HG03520 (cell line): ENCODE results near the gene UNC5CL.

Experiments
- ATAC-seq: cut with Tn5 transposase; IDR thresholded peaks from one replicate; pipeline ENCODE4 v1.9.1; 2021; ENCODE audit warnings: mild to moderate bottlenecking, moderate library complexity; ENCODE audit not compliant: unreplicated experiment

Gene UNC5CL

GRCh38 chr6:41063884-41064285 is 24.9 kb upstream of the UNC5CL start:
- no peak for ATAC-seq

- no peak for ATAC-seq
These were observed 23.0 kb upstream of the UNC5CL start for GRCh38 chr6:41062056-41062455.

GRCh38 chr6:41061196-41061726 is 22.2 kb upstream of the UNC5CL start:
- ATAC-seq = no peak

DNA sequence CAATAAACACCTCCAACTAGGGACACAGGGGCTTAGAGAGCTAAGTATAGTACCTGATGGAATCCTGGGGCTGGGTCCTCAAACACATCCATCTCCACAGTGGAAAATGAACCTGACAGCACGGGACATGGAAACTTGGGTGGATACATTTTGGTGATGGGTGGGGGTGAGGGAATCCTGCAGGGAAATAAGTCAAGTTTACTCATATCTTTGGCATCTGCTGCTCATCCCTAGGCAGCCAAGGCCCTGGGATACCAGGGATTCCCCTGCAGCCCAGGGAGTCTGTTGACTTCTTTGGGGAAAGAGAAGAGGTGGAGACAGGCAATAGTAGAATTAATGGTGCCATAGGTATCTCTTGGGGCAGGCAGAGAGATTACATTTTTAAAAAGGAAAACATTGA is 20.5 kb upstream of the UNC5CL start:
- ATAC-seq = no peak

GRCh38 chr6:41058783-41059181 is 19.8 kb upstream of the UNC5CL start:
- no peak for ATAC-seq

GRCh38 chr6:41056768-41057490 is 17.9 kb upstream of the UNC5CL start:
- no peak for ATAC-seq

GRCh38 chr6:41055149-41055548 is 16.1 kb upstream of the UNC5CL start:
- ATAC-seq = no peak

GRCh38 chr6:41054511-41054910 is 15.5 kb upstream of the UNC5CL start:
- no peak for ATAC-seq

DNA sequence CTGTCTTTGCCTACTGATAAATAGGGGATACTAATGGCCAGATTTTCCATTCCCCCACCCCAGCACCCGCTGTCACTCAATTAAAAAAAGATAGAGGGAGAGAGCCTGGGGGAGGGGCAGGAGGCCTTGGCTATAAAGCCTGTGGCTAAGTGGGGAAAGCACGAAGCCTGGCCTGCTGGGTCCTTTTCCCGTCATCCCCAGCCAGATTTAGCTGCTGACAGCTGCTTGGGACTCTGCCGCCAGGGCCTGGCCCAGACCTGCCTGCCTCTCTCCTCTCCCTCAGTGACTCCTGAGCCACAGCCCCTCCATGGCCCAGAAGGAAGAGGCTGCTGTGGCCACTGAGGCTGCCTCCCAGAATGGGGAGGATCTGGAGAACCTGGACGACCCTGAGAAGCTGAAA is 14.0 kb upstream of the UNC5CL start, which contains the start of gene APOBEC2:
TSS of gene APOBEC2 (plus strand) at position 162 of the 400 bp plus-strand sequence. CDS start at position 308, 146 bp downstream.
- ATAC-seq = no peak

DNA sequence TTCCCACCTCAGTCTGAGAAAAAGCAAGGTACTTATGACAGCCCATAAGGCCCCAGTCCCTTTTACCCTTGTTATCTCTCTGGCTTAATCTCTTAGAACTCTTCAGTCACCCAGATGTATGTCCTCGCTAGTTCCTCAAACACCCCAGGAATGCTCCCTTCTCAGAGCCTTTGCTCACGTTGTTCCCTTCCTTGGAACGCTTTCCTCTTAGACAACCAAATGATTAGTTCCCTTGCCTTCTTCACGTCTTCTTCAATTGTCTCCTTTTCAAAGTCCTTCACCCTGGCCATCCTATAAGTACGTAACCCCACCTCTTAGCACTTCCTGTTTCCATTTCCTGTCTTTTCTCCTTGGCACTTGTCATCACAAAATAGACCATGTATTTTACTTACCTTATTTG is 12.9 kb upstream of the UNC5CL start:
- ATAC-seq = no peak

DNA sequence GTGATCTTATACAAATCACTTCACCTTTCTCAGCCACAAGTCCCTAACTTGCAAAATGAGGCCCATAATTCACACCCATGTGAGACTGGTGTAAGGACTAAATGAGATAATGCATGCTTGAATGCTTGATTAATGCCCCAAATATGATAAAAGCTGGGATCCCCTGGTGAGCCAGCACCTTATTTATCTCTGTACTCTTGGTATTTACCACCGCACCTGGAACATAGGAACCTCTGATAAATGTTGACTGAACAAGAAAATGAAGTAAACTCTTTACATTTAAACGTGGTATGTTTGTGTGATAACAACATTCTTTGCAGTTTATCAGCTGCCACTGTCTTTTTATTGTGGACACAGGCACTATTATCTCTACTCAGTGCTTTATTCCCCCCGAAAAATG is 11.5 kb upstream of the UNC5CL start:
- no peak for ATAC-seq

GRCh38 chr6:41049955-41050354 is 10.9 kb upstream of the UNC5CL start:
- ATAC-seq = no peak

DNA sequence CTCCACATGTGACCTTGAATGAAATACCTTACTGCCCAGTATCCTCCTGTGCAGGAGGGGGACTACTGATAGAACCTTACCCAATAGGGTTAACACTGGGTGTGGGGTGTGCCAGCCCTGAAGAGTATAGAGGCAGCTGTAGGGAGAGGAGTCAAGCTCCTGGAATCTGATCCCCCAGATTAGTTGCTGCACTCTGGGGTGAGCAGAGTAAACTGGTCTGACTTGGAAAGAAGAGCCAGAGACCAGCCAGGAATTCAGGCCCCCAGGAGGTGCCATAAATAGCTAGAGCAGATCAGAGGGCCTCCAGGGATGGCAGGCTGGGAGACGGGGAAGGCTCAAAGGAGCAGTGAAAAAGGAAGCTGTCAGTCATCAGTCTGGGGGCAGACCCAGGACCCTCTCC is 10.5 kb upstream of the UNC5CL start:
- ATAC-seq = no peak

DNA sequence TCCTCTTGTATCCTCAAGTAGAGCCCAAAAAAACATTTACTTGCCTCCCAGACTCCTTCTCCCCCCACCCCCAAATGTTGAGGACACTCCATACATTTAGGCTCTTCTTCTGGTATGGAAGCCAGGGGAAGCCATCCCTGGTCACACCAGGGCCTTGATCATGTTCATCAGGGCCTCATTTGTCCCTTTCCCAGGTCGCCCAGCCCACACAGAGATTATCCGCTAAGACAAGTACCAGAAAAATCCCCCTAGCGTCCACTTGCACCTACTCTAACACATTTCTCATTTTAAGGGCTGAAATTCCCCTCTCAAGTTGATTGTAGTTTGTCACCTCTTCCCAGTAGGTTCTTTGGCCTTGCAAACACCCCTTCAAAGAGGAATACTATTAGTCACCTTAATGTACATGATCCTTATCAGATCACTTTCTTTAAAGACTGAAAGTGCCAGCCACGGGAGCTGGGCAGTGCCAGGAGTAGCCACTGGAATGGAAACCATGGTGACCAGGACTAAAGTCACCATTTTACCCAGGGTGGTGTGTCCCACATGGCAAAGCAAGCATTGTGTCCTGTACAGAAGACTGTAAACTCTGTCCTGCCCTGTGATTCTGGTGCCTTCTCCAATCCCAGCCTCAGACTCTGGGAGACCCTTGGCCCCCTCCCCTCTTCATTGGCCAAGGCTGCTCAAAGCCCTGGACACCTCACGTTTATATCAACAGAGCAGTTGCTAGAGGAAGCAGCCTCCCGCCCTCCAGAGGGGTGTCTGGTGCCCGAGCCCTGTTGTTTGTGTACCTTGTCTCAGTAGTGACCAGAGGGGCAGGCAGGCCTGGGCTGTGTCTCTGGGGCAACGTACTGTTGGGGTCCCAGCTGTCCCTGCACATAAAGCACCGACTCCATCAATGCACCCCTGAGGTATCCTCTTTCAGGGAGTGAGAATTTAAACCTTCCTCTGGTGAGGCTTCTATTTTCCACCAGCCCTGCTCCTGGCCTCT is 9.0 kb upstream of the UNC5CL start:
- no peak for ATAC-seq

DNA sequence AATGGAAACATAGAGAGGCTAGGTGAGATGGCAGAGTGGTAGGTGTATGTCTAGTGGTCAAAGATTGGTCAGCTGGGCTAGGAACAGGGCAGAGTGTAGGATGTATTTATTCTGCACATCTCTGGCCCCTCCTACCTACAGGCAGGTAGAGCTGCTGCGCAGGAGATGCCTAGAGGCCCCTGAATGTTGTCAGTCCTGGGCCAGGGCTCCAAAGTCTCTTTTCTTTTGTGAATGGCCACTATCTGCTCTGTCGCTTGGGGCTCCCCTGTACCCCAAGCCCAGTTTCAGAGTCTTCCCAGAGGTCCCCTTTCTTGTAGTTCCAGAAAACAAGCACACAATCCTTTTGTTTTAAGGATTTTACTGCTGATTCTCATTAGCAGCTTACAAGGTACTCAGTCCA is 8.3 kb upstream of the UNC5CL start:
- ATAC-seq = no peak

- ATAC-seq = no peak
These were observed 7.1 kb upstream of the UNC5CL start for GRCh38 chr6:41046084-41046483.

DNA sequence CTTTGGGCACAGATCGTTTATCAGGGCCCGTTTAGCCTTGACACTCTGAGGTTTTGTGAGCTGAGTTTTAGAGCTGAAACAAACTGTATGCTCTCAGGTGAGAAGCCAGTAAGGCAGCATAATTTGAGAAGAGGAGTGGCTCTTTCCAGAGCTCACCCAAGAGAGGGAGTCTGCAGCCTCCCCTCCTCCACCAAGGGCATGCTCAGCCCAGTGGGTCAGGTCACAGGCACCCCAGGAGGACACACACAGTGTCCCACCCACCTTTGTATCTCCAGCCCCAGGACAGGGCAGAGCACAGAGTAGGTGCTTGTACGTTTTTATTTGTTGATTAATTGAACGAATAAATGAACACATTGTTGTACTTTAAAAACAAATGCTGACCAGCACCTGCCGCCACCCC is 6.6 kb upstream of the UNC5CL start:
- no peak for ATAC-seq

- no peak for ATAC-seq
These were observed 4.1 kb upstream of the UNC5CL start for GRCh38 chr6:41043151-41043550.

- ATAC-seq = no peak
These were observed 3.4 kb upstream of the UNC5CL start, which contains the start of gene TSPO2 for GRCh38 chr6:41042226-41043055. Gene TSPO2 (plus strand): TSS chr6:41042467. CDS start chr6:41042986, 519 bp downstream.

- ATAC-seq = no peak
These were observed 2.0 kb upstream of the UNC5CL start for GRCh38 chr6:41040940-41041536.
